ENCODE measurements around the gene PIP5K1B. TPM values are rescaled to one million over a fixed set of nuclear protein-coding genes. Genes with fewer than 3 reads are reported as not detected.
A peak's percentile ranks its signal among the peaks of the same experiment; 100 is the strongest.
"Not testable (repeated sequence)": the region's sequence is repeated elsewhere in the genome, so short reads cannot be mapped to it uniquely, and the experiment has no call there.

PIP5K1B gene
- total RNA-seq, 1 donor from 2014 or later: 71.9 TPM

GRCh38 chr9:68692519-68692918, 12.5 kb upstream of the PIP5K1B start:
- no peak overlapping the region for H3K4me3 ChIP-seq
- no peak for TF ChIP-seq CTCF (IDR thresholded peaks at IDR 0.05; ENCODE audit: borderline replicate concordance)
- no peaks in the 10 kb centered on the region for H3K27me3 ChIP-seq (ENCODE audit: low read depth)
- intact Hi-C loops (cut with micrococcal nuclease): no loop called here
- DNase-seq: no peak
- no peaks in the 10 kb centered on the region for H3K9me3 ChIP-seq (replicated peaks)
- H3K27ac ChIP-seq (replicated peaks): peak overlapping the region; percentile 57
- peaks cover 27% of the 10 kb centered on the region for H3K4me1 ChIP-seq
- no peaks in the 10 kb centered on the region for H3K36me3 ChIP-seq

- Histone ChIP-seq H3K9me3 (replicated peaks) (no peaks in the 10 kb centered on the region), H3K4me1 (peaks cover 26% of the 10 kb centered on the region), H3K4me3 (no peak overlapping the region), H3K27ac (replicated peaks) (no peak overlapping the region), H3K36me3 (no peaks in the 10 kb centered on the region), H3K27me3 (ENCODE audit: low read depth) (no peaks in the 10 kb centered on the region)
- no peak for TF ChIP-seq CTCF (IDR thresholded peaks at IDR 0.05; ENCODE audit: borderline replicate concordance)
- intact Hi-C loops (cut with micrococcal nuclease): no loop called here
- DNase-seq: no peak
Measured at GRCh38 chr9:68694125-68694524, 10.9 kb upstream of the PIP5K1B start.

- no peaks in the 10 kb centered on the region for H3K9me3 ChIP-seq (replicated peaks)
- no peaks in the 10 kb centered on the region for H3K4me1 ChIP-seq
- H3K4me3 ChIP-seq: no peak overlapping the region
- no peak overlapping the region for H3K27ac ChIP-seq (replicated peaks)
- TF ChIP-seq CTCF (IDR thresholded peaks at IDR 0.05; ENCODE audit: borderline replicate concordance): no peak
- H3K27me3 ChIP-seq (ENCODE audit: low read depth): peaks cover 4% of the 10 kb centered on the region
- intact Hi-C loops (cut with micrococcal nuclease): no loop called here
- no peak for DNase-seq
- no peaks in the 10 kb centered on the region for H3K36me3 ChIP-seq
Measured at GRCh38 chr9:68697851-68698250, 7.2 kb upstream of the PIP5K1B start.

- Histone ChIP-seq H3K36me3 (no peaks in the 10 kb centered on the region), H3K9me3 (replicated peaks) (no peaks in the 10 kb centered on the region), H3K4me3 (no peak overlapping the region), H3K4me1 (peaks cover under 1% of the 10 kb centered on the region), H3K27ac (replicated peaks) (no peak overlapping the region), H3K27me3 (ENCODE audit: low read depth) (peaks cover 6% of the 10 kb centered on the region)
- no peak for DNase-seq
- TF ChIP-seq CTCF (IDR thresholded peaks at IDR 0.05; ENCODE audit: borderline replicate concordance): no peak
- intact Hi-C loops (cut with micrococcal nuclease): no loop called here
Measured at GRCh38 chr9:68698943-68699509, 6.0 kb upstream of the PIP5K1B start.

GRCh38 chr9:68699625-68700024, 5.4 kb upstream of the PIP5K1B start:
- H3K36me3 ChIP-seq; H3K4me3 ChIP-seq; H3K9me3 ChIP-seq (replicated peaks); intact Hi-C loops (cut with micrococcal nuclease); H3K4me1 ChIP-seq; DNase-seq; H3K27ac ChIP-seq (replicated peaks): not testable (repeated sequence)
- H3K27me3 ChIP-seq (ENCODE audit: low read depth): peaks cover 12% of the 10 kb centered on the region

- intact Hi-C loops (cut with micrococcal nuclease): no loop called here
Measured at GRCh38 chr9:68702493-68702892, 2.5 kb upstream of the PIP5K1B start.

More at GRCh38 chr9:68702493-68702892, 2.5 kb upstream of the PIP5K1B start:
- H3K9me3 ChIP-seq (replicated peaks): no peaks in the 10 kb centered on the region
- no peak for DNase-seq
- TF ChIP-seq CTCF (IDR thresholded peaks at IDR 0.05; ENCODE audit: borderline replicate concordance): no peak
- H3K36me3 ChIP-seq: no peaks in the 10 kb centered on the region
- no peak overlapping the region for H3K4me3 ChIP-seq
- H3K27me3 ChIP-seq (ENCODE audit: low read depth): peaks cover 29% of the 10 kb centered on the region
- H3K4me1 ChIP-seq: peaks cover 29% of the 10 kb centered on the region
- H3K27ac ChIP-seq (replicated peaks): no peak overlapping the region

All from left ventricle myocardium inferior (tissue), 1 donor.